ENCODE results near the gene RPRD2.

DNA sequence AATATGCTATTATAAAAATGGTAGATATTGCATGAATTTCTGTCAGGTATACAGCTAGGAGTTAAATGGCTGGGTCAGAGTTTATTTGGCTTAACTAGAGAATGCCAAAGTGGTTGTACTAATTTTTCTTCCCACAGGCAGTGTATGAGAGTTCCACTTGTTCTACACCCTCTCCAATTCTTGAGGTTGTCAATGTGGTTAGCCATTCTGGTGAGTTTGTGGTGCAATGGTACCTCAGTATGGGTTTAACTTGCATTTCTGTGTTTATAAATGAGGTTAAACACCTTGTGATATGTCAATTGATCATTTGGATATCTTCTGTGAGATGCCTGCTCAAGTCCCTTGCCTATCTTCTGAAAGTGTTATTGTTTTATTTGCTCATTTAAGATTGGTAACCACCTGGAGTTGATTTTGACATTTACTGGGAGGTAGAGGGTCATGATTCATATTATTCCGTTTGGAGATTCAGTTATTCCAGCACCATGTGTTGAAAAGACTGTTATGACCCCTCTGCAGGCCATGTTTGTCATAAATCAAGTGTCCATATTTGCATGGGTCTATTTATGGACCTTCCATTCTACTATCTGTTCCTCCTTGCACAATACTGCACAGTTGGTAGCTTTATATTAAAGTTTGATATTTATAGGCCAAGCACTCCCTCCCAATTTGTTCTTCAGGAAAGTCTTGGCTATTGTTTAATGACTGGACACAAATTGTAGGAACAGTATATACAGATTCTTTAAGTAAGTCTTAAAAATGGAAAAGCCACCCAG, 157.4 kb downstream of the RPRD2 start:
- TF ChIP-seq CTCF (IDR thresholded peaks at IDR 0.05; ENCODE audit: poor library complexity, severe bottlenecking) (no peak), EZH2 (IDR thresholded peaks at IDR 0.05; ENCODE audit: borderline replicate concordance, insufficient read depth, low read length, poor library complexity, severe bottlenecking) (no peak), EP300 (conservative IDR thresholded peaks at IDR 0.05; ENCODE audit: poor library complexity, severe bottlenecking) (no peak), SMC3 (conservative IDR thresholded peaks at IDR 0.05; ENCODE audit: poor library complexity) (no peak), TAF1 (IDR thresholded peaks at IDR 0.05; ENCODE audit: low read depth) (no peak), POLR2AphosphoS5 (IDR thresholded peaks at IDR 0.05) (no peak)
- TF ChIP-seq, protein P1, sequence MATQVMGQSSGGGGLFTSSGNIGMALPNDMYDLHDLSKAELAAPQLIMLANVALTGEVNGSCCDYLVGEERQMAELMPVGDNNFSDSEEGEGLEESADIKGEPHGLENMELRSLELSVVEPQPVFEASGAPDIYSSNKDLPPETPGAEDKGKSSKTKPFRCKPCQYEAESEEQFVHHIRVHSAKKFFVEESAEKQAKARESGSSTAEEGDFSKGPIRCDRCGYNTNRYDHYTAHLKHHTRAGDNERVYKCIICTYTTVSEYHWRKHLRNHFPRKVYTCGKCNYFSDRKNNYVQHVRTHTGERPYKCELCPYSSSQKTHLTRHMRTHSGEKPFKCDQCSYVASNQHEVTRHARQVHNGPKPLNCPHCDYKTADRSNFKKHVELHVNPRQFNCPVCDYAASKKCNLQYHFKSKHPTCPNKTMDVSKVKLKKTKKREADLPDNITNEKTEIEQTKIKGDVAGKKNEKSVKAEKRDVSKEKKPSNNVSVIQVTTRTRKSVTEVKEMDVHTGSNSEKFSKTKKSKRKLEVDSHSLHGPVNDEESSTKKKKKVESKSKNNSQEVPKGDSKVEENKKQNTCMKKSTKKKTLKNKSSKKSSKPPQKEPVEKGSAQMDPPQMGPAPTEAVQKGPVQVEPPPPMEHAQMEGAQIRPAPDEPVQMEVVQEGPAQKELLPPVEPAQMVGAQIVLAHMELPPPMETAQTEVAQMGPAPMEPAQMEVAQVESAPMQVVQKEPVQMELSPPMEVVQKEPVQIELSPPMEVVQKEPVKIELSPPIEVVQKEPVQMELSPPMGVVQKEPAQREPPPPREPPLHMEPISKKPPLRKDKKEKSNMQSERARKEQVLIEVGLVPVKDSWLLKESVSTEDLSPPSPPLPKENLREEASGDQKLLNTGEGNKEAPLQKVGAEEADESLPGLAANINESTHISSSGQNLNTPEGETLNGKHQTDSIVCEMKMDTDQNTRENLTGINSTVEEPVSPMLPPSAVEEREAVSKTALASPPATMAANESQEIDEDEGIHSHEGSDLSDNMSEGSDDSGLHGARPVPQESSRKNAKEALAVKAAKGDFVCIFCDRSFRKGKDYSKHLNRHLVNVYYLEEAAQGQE (IDR thresholded peaks at IDR 0.05; ENCODE audit: borderline replicate concordance): no peak
